GM19395 (cell line): ENCODE data around the gene ZNF580.

Experiments used
- ATAC-seq: cut with Tn5 transposase; IDR thresholded peaks from one replicate; pipeline ENCODE4 v1.9.1; 2021; ENCODE audit warnings: mild to moderate bottlenecking, moderate library complexity; ENCODE audit not compliant: unreplicated experiment

The ZNF580 gene

GRCh38 chr19:55644842-55645511, 4.2 kb downstream of the ZNF580 start:
- ATAC-seq = no peak

DNA sequence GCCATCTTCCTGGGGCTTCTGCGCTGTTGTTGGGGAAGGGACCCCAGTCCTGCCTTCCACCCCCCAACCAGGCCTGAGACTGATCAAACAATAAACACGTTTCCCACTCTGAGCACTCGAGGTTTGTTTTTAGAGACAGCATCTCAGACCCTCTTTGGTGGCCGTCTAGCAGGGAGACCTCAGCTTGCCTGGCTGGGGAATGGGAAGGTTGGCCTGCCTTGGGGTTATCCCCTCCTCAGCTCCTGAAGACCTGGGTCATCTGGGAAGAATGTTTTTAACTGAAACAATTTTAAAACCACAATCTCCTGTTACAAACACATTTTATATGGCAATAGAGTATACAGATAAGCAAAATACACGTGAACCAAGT, 4.7 kb downstream of the ZNF580 start:
- ATAC-seq = no peak

- no peak for ATAC-seq
Measured at GRCh38 chr19:55646889-55647731, 6.3 kb downstream of the ZNF580 start.

GRCh38 chr19:55647732-55648584, 7.2 kb downstream of the ZNF580 start, which contains the start of gene CCDC106:
Gene CCDC106, plus strand, starts transcription at chr19:55648212. Its CDS starts 835 bp downstream, at chr19:55649047.
- ATAC-seq = no peak

DNA sequence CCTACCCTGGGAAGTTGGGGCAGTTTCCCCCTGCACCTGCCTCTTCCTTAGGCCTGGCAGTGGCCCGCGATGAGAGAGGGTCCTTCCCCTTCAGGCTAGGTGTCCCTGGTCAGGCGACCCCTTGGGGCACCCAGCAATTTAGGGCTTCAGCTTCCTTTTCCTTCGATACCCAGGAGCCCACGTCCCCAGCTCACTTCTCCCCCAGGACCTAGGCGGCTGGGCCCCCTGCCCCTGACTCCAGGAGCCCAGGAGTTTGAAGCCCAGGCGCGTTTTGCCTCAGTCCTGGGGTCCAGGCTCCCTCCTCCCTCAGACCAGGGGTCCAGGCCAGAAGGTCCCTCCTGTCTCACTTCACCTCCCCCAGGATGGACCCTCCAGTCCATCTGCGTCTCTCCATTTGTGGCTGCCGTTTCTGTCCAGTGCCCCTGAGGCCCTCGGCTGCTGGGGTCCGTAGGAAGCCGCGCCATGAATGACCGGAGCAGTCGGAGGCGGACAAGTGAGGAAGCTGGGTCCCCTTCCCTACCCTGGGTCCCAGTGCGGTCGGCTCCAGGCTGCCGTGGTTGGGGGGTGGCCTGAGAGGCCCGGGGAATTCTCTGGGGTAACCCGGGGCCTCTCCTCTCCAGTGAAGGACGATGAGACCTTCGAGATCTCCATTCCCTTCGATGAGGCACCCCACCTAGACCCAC, 7.9 kb downstream of the ZNF580 start:
- ATAC-seq = no peak

DNA sequence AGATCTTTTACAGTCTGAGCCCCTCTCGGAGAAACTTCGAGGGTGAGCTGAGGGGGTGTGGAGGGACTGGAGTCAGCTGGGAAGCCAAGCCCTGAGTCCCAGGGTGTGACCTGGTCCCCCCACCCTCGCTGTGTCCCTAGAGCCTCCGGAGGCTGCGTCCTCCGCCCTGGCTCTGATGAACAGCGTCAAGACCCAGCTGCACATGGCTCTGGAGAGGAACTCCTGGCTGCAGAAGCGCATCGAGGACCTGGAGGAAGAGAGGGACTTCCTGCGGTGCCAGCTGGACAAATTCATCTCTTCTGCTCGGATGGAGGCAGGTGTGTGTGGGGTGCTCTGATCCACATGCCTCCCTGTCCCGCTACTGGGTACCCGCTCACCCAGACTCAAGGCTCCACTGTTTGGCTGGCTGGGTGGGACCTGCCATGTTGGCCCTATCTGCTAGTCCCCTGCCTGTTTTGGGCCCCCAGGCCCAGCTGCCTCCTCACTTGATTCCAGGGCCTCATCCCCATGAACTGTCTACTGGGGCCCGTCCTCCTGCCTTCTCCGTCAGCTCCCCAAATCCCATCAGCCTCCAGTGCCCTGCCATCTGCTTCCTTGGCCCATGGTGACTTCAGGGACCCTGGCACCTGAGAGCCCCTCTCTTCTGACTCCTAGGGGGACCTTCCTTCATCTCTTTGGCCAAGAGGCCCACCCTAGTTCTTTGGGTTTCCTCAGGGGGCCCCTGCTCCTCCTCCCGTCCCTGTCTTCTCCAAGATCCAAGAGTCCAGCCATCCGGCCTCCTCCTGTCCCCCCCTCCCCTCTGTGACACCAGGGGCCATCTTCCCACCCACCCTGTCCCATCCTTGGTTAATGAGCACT, 8.7 kb downstream of the ZNF580 start:
- no peak for ATAC-seq

- ATAC-seq = no peak
Measured at GRCh38 chr19:55650126-55650557, 9.3 kb downstream of the ZNF580 start.

DNA sequence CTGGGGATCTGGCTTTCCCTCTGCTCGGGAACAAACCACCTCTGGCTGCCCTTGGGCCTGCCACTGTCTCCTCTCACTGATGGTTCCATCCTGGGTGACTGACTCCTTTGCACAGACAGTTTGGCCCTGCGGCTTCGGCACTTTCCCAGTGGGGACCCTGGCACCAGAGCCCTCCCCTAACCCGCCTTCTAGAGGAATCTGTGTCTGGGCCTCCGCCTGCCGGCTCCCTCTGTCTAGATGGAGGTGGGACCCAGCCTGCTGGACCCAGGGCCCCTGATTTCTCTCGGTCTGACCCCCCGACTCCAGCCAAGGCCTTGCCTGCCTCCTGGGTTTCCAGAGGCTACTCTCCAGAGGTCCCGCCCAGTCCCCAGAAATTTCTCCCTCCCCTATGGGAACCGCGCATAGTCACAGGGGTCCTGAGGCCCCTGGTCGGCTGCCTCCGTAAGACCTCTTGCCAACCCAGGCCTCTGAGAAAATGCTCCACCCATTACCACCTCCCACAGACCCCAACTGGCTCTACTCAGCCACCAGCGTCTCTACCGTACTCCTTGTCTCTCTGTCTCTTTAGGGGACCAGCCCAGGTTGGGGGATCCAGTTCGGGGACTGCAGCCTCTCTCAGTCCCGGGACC, 9.9 kb downstream of the ZNF580 start:
- ATAC-seq = no peak

DNA sequence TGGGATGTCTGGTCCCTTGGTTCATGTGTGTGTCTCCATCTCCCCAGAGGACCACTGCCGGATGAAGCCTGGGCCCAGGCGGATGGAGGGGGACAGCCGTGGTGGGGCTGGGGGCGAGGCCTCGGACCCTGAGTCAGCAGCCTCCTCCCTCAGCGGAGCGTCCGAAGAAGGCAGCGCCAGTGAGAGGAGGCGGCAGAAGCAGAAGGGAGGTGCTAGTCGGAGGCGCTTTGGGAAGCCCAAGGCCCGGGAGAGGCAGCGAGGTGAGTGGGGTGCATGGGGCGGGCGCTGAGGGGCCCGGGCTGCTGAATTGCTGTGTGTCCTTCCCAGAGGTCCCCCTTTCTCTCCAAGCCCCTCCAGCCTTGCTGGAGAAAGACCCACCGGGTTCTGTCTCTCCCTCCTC, 10.4 kb downstream of the ZNF580 start:
- no peak for ATAC-seq

DNA sequence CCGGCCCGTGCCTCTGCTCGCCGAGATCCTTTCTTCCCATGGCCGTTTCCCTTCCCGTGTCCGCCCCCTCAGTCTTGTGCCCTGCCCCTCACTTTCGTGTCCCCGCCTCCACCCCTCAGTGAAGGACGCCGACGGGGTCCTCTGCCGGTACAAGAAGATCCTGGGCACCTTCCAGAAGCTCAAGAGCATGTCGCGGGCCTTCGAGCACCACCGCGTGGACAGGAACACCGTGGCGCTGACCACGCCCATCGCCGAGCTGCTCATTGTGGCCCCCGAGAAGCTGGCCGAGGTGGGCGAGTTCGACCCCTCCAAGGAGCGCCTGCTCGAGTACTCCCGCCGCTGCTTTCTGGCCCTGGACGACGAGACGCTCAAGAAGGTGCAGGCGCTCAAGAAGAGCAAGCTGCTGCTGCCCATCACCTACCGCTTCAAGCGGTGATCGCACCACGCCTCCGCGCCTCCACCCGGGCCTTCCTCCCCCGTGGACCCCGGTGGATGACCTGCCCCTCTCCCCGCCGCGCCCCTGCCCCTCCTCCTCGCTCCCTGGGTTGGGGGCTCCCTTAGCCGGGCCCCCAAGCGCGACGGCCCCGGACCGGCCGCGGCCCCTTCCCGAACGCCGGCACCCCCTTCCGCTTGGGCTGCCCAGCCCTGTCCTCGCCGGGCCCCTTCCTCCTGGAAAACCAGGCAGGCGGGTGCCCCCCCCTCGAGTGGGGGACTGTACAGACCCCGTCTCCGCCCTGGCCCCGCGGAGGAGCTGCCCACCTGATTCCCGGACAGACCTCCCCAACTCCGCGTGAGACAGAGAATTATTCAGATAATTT, 11.7 kb downstream of the ZNF580 start:
- ATAC-seq = no peak

GRCh38 chr19:55653651-55654322, 13.0 kb downstream of the ZNF580 start:
- peak; percentile 54 for ATAC-seq

GRCh38 chr19:55654323-55654867, 13.6 kb downstream of the ZNF580 start:
- peak; percentile 56 for ATAC-seq

GRCh38 chr19:55654868-55655647, 14.3 kb downstream of the ZNF580 start, which contains the start of gene U2AF2:
Gene U2AF2, plus strand, starts transcription at chr19:55655035. Its CDS starts 70 bp downstream, at chr19:55655105.
- peak; percentile 41 for ATAC-seq

GRCh38 chr19:55655648-55656040, 14.8 kb downstream of the ZNF580 start:
- no peak for ATAC-seq

DNA sequence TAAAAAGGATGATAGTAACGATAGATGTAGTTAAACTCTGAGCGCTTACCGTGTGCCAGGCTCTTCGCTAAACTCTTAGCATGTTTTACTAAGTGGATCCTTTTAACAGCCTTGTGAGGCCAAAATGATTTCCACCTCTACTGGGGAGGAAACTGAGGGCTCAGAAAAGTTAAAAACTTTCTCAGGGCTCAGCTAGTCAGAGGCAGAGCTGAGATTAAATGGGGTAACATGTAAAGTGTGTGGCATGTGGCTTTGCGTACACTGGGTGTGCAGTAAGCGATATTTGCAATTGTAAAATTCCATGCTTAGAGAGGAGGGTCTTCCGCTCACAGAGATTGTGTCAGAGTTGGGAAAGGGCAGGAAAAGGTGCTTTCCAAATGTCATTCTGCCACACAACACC, 15.8 kb downstream of the ZNF580 start:
- no peak for ATAC-seq

DNA sequence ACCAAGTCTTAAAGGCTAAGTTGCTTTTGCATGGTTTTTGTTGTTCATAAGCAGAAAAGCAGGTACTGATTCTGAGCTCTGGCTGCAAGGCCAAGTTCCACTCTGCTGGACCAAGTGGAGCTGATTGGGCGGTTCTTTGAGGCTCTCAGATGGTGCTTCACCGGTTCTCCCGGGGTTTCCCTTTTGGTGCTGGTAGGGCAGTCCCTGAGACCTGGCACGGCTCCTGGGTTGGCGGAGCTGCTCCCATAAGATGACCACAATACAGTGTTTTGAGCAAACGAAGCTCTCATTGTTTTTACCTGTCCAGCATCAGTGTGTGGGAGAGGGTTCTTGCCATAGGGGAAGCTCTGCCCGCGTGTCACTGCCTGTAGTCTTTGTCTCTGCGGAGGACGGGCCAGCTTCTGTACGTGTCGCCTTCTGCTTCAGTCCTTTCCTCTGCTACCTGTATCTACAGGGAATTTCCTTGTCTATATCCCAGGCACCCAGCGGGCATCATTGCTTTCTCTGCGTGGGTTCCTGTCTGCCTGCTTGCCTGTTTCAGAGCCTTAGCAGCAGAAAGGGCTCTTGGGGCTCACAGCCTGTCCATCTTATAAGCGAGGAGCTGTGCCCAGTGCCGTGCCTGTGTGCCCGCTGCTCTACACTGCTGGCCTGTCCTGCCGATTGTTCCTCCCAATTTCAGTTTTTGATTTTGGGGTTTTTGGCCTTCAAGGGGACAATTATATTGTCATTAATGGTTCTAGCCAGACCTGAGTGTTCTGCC, 16.4 kb downstream of the ZNF580 start:
- ATAC-seq = no peak
